Activated CD4-positive, alpha-beta memory T cell treated with anti-CD3 and anti-CD28 coated beads for 36 hours (primary cell): Measurements from ENCODE around the gene ZNF273. TPM values are rescaled to one million over a fixed set of nuclear protein-coding genes. Genes with fewer than 3 reads are reported as not detected.
"Not testable (repeated sequence)": the region's sequence is repeated elsewhere in the genome, so short reads cannot be mapped to it uniquely, and the experiment has no call there.

Experiments used
- CTCF ChIA-PET: fragments of 350-600 bp; sonication (Branson Sonifier 250); formaldehyde crosslinking; loops from one replicate; lab custom pipeline; 2021; ENCODE audit warnings: antibody characterized with exemption, inconsistent platforms; lab: Charles Lee
- POLR2A ChIA-PET: fragments of 350-600 bp; sonication (Branson Sonifier 250); formaldehyde crosslinking; loops from one replicate; lab custom pipeline; 2021; ENCODE audit warnings: antibody characterized with exemption; lab: Charles Lee
- DNase-seq: peaks from one replicate; pipeline ENCODE4 v3.0.0-alpha.2; 2020
- H3K27ac Mint-ChIP-seq: one replicate; pipeline ENCODE4 v1.8.0; 2021; ENCODE audit warnings: mixed read lengths
- H3K27me3 Mint-ChIP-seq: one replicate; pipeline ENCODE4 v1.8.0; 2021; ENCODE audit warnings: mixed read lengths
- H3K36me3 Mint-ChIP-seq: one replicate; pipeline ENCODE4 v1.8.0; 2021; ENCODE audit warnings: mixed read lengths
- H3K4me1 Mint-ChIP-seq: one replicate; pipeline ENCODE4 v1.8.0; 2021; ENCODE audit warnings: low read depth, mixed read lengths
- H3K4me3 Mint-ChIP-seq: one replicate; pipeline ENCODE4 v1.8.0; 2021; ENCODE audit warnings: mild to moderate bottlenecking, mixed read lengths
- H3K9me3 Mint-ChIP-seq: one replicate; pipeline ENCODE4 v1.8.0; 2021; ENCODE audit warnings: mixed read lengths
- intact Hi-C: fragments of 100-400 bp; cut with micrococcal nuclease; formaldehyde crosslinking; loops from one replicate; pipeline ENCODE4 v1.15.1; 2023
- total RNA-seq, 2 experiments: library from RNA; stranded (reverse); gene quantifications; one replicate each; pipeline ENCODE4 v1.2.3, GENCODE V29; 2021

ZNF273 gene
- total RNA-seq, 2 experiments from 2014 or later, result 9.6 to 10.9 TPM

GRCh38 chr7:64938540-64938939, 35.5 kb downstream of the ZNF273 start:
- ChIA-PET CTCF (interaction anchor here (0.7 to 1.7 kb wide), 3 partner anchors 8 to 14 kb away, joined by 3 to 8 read pairs (median 3); no protein-coding TSS in a partner anchor), POLR2A (no interaction called here)
- no peak for DNase-seq
- Mint-ChIP-seq H3K9me3 (peaks cover 19% of the 10 kb centered on the region), H3K4me1 (no peaks in the 10 kb centered on the region), H3K4me3 (no peak overlapping the region), H3K27me3 (no peaks in the 10 kb centered on the region), H3K27ac (no peak overlapping the region), H3K36me3 (peaks cover 2% of the 10 kb centered on the region)
- intact Hi-C loops, result no loop called here

GRCh38 chr7:64940021-64940420, 36.9 kb downstream of the ZNF273 start:
- DNase-seq, H3K4me1 Mint-ChIP-seq, H3K27ac Mint-ChIP-seq, H3K27me3 Mint-ChIP-seq, POLR2A ChIA-PET, H3K36me3 Mint-ChIP-seq, CTCF ChIA-PET, H3K4me3 Mint-ChIP-seq, intact Hi-C loops: not testable (repeated sequence)
- H3K9me3 Mint-ChIP-seq, result peaks cover 14% of the 10 kb centered on the region

GRCh38 chr7:64944667-64945502, 41.8 kb downstream of the ZNF273 start:
- H3K9me3 Mint-ChIP-seq, DNase-seq, H3K4me1 Mint-ChIP-seq, H3K36me3 Mint-ChIP-seq, intact Hi-C loops, H3K4me3 Mint-ChIP-seq, H3K27ac Mint-ChIP-seq, POLR2A ChIA-PET: not testable (repeated sequence)
- CTCF ChIA-PET, result interaction anchor here (1.6 kb wide), 1 partner anchor 363 kb away, joined by 6 read pairs; no protein-coding TSS in a partner anchor
- H3K27me3 Mint-ChIP-seq, result peaks cover 38% of the 10 kb centered on the region

GRCh38 chr7:64945503-64946175, 42.6 kb downstream of the ZNF273 start:
- Mint-ChIP-seq H3K4me1 (no peaks in the 10 kb centered on the region), H3K9me3 (no peaks in the 10 kb centered on the region), H3K27ac (no peak overlapping the region), H3K36me3 (no peaks in the 10 kb centered on the region), H3K27me3 (peaks cover 38% of the 10 kb centered on the region), H3K4me3 (no peak overlapping the region)
- ChIA-PET CTCF (interaction anchor here (1.1 to 1.7 kb wide), 3 partner anchors 9 to 362 kb away, joined by 3 to 6 read pairs (median 3); no protein-coding TSS in a partner anchor), POLR2A (no interaction called here)
- DNase-seq, result no peak
- intact Hi-C loops, result loop anchor here (2.0 kb wide), 1 partner anchor 57 kb away; no protein-coding TSS in a partner anchor

GRCh38 chr7:64946772-64947171, 43.7 kb downstream of the ZNF273 start:
- no peak overlapping the region for H3K27ac Mint-ChIP-seq
- ChIA-PET POLR2A (no interaction called here), CTCF (interaction anchor here (0.6 to 1.7 kb wide), 3 partner anchors 8 to 361 kb away, joined by 3 to 6 read pairs (median 3); no protein-coding TSS in a partner anchor)
- H3K36me3 Mint-ChIP-seq, result no peaks in the 10 kb centered on the region
- H3K4me1 Mint-ChIP-seq, result no peaks in the 10 kb centered on the region
- intact Hi-C loops, result loop anchor here (2.0 kb wide), 1 partner anchor 58 kb away; no protein-coding TSS in a partner anchor
- H3K27me3 Mint-ChIP-seq, result peaks cover 39% of the 10 kb centered on the region
- no peak overlapping the region for H3K4me3 Mint-ChIP-seq
- peak; percentile 56 for DNase-seq
- H3K9me3 Mint-ChIP-seq, result no peaks in the 10 kb centered on the region

- ChIA-PET POLR2A (interaction anchor here (0.5 kb wide), 1 partner anchor 117 kb away, joined by 3 read pairs; no protein-coding TSS in a partner anchor), CTCF (interaction anchor here (1.7 kb wide), 2 partner anchors 11 to 360 kb away, joined by 3 to 6 read pairs; no protein-coding TSS in a partner anchor)
- no peak overlapping the region for H3K27ac Mint-ChIP-seq
- no peak for DNase-seq
- H3K36me3 Mint-ChIP-seq, result no peaks in the 10 kb centered on the region
- no peaks in the 10 kb centered on the region for H3K9me3 Mint-ChIP-seq
- H3K4me3 Mint-ChIP-seq, result no peak overlapping the region
- H3K4me1 Mint-ChIP-seq, result no peaks in the 10 kb centered on the region
- peaks cover 39% of the 10 kb centered on the region for H3K27me3 Mint-ChIP-seq
- intact Hi-C loops, result loop anchor here (2.0 kb wide), 1 partner anchor 59 kb away; no protein-coding TSS in a partner anchor
Observed at GRCh38 chr7:64947252-64948000, 44.4 kb downstream of the ZNF273 start.

GRCh38 chr7:64948774-64949173, 45.7 kb downstream of the ZNF273 start:
- DNase-seq, intact Hi-C loops, H3K27ac Mint-ChIP-seq, H3K36me3 Mint-ChIP-seq, H3K4me3 Mint-ChIP-seq, H3K4me1 Mint-ChIP-seq, H3K9me3 Mint-ChIP-seq, POLR2A ChIA-PET: not testable (repeated sequence)
- peaks cover 39% of the 10 kb centered on the region for H3K27me3 Mint-ChIP-seq
- CTCF ChIA-PET, result interaction anchor here (1.7 kb wide), 1 partner anchor 359 kb away, joined by 6 read pairs; no protein-coding TSS in a partner anchor

GRCh38 chr7:64950673-64951072, 47.6 kb downstream of the ZNF273 start:
- ChIA-PET CTCF (interaction anchor here (0.6 to 2.9 kb wide), 14 partner anchors 9 to 492 kb away, joined by 3 to 43 read pairs (median 4); no protein-coding TSS in a partner anchor), POLR2A (interaction anchor here (1.0 kb wide), 1 partner anchor 56 kb away, joined by 3 read pairs; the partner anchor contains the start of gene ERV3-1)
- peaks cover 30% of the 10 kb centered on the region for H3K27me3 Mint-ChIP-seq
- H3K4me1 Mint-ChIP-seq, H3K4me3 Mint-ChIP-seq, H3K36me3 Mint-ChIP-seq, DNase-seq, H3K27ac Mint-ChIP-seq, H3K9me3 Mint-ChIP-seq: not testable (repeated sequence)
- intact Hi-C loops, result loop anchor here (1.0 kb wide), 1 partner anchor 357 kb away; no protein-coding TSS in a partner anchor

GRCh38 chr7:64951250-64951848, 48.3 kb downstream of the ZNF273 start:
- Mint-ChIP-seq H3K4me3 (no peak overlapping the region), H3K27ac (no peak overlapping the region), H3K27me3 (peaks cover 23% of the 10 kb centered on the region), H3K36me3 (no peaks in the 10 kb centered on the region), H3K9me3 (no peaks in the 10 kb centered on the region), H3K4me1 (no peaks in the 10 kb centered on the region)
- ChIA-PET CTCF (interaction anchor here (0.6 to 2.9 kb wide), 15 partner anchors 9 to 491 kb away, joined by 3 to 43 read pairs (median 3); no protein-coding TSS in a partner anchor), POLR2A (interaction anchor here (1.0 kb wide), 1 partner anchor 55 kb away, joined by 3 read pairs; the partner anchor contains the start of gene ERV3-1)
- intact Hi-C loops, result loop anchor here (1.0 kb wide), 1 partner anchor 356 kb away; no protein-coding TSS in a partner anchor
- DNase-seq, result no peak

- DNase-seq, result no peak
- ChIA-PET CTCF (interaction anchor here (1.0 kb wide), 1 partner anchor 8 kb away, joined by 3 read pairs; no protein-coding TSS in a partner anchor), POLR2A (no interaction called here)
- Mint-ChIP-seq H3K4me3 (no peak overlapping the region), H3K4me1 (no peaks in the 10 kb centered on the region), H3K9me3 (peaks cover 12% of the 10 kb centered on the region), H3K27ac (no peak overlapping the region), H3K27me3 (peaks cover 3% of the 10 kb centered on the region), H3K36me3 (no peaks in the 10 kb centered on the region)
- intact Hi-C loops, result no loop called here
Observed at GRCh38 chr7:64959072-64959747, 56.1 kb downstream of the ZNF273 start.
